Loucy (cell line): ENCODE measurements around the gene VPS51.

Source experiments
- CTCF ChIP-seq: fragments of 200-600 bp; sonication (generic); conservative IDR thresholded peaks from 2 replicates; pipeline ENCODE4 v1.5.1; 2014; ENCODE audit warnings: mild to moderate bottlenecking, antibody characterized with exemption, low read length
- EZH2phosphoT487 ChIP-seq: fragments of 200-600 bp; IDR thresholded peaks from 2 replicates; pipeline ENCODE4 v1.6.1; 2018; ENCODE audit warnings: antibody characterized with exemption, mild to moderate bottlenecking, moderate library complexity, borderline replicate concordance

DNA sequence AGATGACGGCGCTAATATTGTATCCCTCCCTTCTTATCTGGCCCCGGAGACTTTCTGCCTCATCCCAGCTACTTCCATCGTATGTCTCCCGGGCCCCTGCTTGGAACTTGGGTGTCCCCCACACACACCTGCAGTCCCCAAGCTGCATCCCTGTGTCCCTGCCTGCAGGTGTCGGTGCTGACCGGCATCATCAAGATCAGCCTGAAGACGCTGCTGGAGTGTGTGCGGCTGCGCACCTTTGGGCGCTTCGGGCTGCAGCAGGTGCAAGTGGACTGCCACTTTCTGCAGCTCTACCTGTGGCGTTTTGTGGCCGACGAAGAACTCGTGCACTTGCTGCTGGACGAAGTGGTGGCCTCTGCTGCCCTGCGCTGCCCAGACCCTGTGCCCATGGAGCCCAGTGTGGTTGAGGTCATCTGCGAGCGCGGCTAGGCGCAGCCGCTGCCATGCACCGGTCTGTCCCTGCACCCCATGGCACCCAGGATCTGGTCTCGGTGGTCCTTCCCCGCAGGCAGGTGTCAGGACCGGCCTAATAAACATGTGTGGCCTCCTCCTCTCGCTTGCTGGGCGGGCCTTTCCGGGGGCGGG lies 15.2 kb downstream of the VPS51 start:
- TF ChIP-seq CTCF (no peak), EZH2phosphoT487 (no peak)
